ENCODE data around the gene PALLD.

PALLD gene

GRCh38 chr4:168630445-168631187 lies 133.8 kb downstream of the PALLD start:
- no peak for DNase-seq

GRCh38 chr4:168631241-168632162 lies 134.7 kb downstream of the PALLD start:
- DNase-seq, result peak; percentile 12

- no peak for DNase-seq
These were observed 135.5 kb downstream of the PALLD start for GRCh38 chr4:168632301-168632725.

- no peak for DNase-seq
These were observed 136.2 kb downstream of the PALLD start for GRCh38 chr4:168633064-168633463.

- no peak for DNase-seq
These were observed 136.6 kb downstream of the PALLD start for GRCh38 chr4:168633496-168633895.

GRCh38 chr4:168634276-168634802 lies 137.5 kb downstream of the PALLD start:
- no peak for DNase-seq

GRCh38 chr4:168636040-168636439 lies 139.2 kb downstream of the PALLD start:
- no peak for DNase-seq

GRCh38 chr4:168636506-168637196 lies 139.8 kb downstream of the PALLD start:
- DNase-seq, result no peak

- DNase-seq, result no peak
These were observed 141.3 kb downstream of the PALLD start for GRCh38 chr4:168637872-168638756.

- DNase-seq, result no peak
These were observed 143.1 kb downstream of the PALLD start for GRCh38 chr4:168639914-168640313.

GRCh38 chr4:168641811-168642140 lies 144.9 kb downstream of the PALLD start:
- no peak for DNase-seq

- no peak for DNase-seq
These were observed 145.7 kb downstream of the PALLD start for GRCh38 chr4:168642591-168642990.

GRCh38 chr4:168643111-168643795 lies 146.4 kb downstream of the PALLD start:
- no peak for DNase-seq

GRCh38 chr4:168643796-168644159 lies 146.9 kb downstream of the PALLD start:
- no peak for DNase-seq

- DNase-seq, result no peak
These were observed 149.3 kb downstream of the PALLD start for GRCh38 chr4:168646001-168646768.

GRCh38 chr4:168647646-168648375 lies 151.0 kb downstream of the PALLD start:
- DNase-seq, result no peak

GRCh38 chr4:168648494-168648893 lies 151.6 kb downstream of the PALLD start:
- DNase-seq, result no peak

GRCh38 chr4:168648929-168649328 lies 152.1 kb downstream of the PALLD start:
- DNase-seq, result no peak

GRCh38 chr4:168651374-168651773 lies 154.5 kb downstream of the PALLD start:
- no peak for DNase-seq

GRCh38 chr4:168651864-168652263 lies 155.0 kb downstream of the PALLD start:
- no peak for DNase-seq

Data from NCI-H510A (cell line).